Adrenal gland (tissue), 5 donors: ENCODE measurements around the gene PRPF4.

Source experiments
- CTCF ChIP-seq, 6 experiments: fragments of 450-650 bp in 4 of 6; fragments of 200-600 bp in 2 of 6; sonication (generic) in 1 of 6; IDR thresholded peaks; 1 replicate in 5 of 6; 2 replicates in 1 of 6; pipeline versions ENCODE4 v1.5.1 to v1.8.0; 2016 to 2021; ENCODE audit warnings: antibody characterized with exemption in 6 of 6, mild to moderate bottlenecking in 2 of 6, moderate library complexity in 1 of 6
- POLR2A ChIP-seq, 2 donors: fragments of 450-650 bp; IDR thresholded peaks; one replicate each; pipeline ENCODE4 v1.6.1; 2017; ENCODE audit warnings: antibody characterized with exemption in 2 of 2, mild to moderate bottlenecking in 2 of 2, moderate library complexity in 1 of 2
- donor health status: DM: no; HTN: no; CAD: no.

GRCh38 chr9:113307396-113307975, 32.0 kb downstream of the PRPF4 start:
- TF ChIP-seq CTCF (IDR thresholded peaks at IDR 0.05): no peak
- TF ChIP-seq POLR2A (IDR thresholded peaks at IDR 0.05): no peak
